ENCODE data around the gene PLD1. TPM values are rescaled to one million over a fixed set of nuclear protein-coding genes. Genes with fewer than 3 reads are reported as not detected.

The PLD1 gene
- total and polyA plus RNA-seq, 5 donors from 2014 or later: 1.2 to 8.8 (median 3.6) TPM; not detected in 1

GRCh38 chr3:171782617-171783016 is 27.7 kb downstream of the PLD1 start:
- Mint-ChIP-seq H3K36me3 (no peaks in the 10 kb centered on the region), H3K27me3 (no peaks in the 10 kb centered on the region), H3K4me3 (no peak overlapping the region), H3K4me1 (no peaks in the 10 kb centered on the region), H3K27ac (no peak overlapping the region), H3K9me3 (no peaks in the 10 kb centered on the region)
- DNase-seq (no peak), ATAC-seq (ENCODE audit: low read depth in 2 of 2) (no peak)
- H3K4me3 ChIP-seq (ENCODE audit: low read depth, low read length): no peak overlapping the region
- H3K36me3 ChIP-seq (ENCODE audit: control insufficient read depth, insufficient read depth, low read length): no peaks in the 10 kb centered on the region
- no peaks in the 10 kb centered on the region for H3K9me3 ChIP-seq (ENCODE audit: control insufficient read depth in 2 of 2, low read length in 2 of 2)
- no peaks in the 10 kb centered on the region for H3K4me1 ChIP-seq (ENCODE audit: control insufficient read depth, insufficient read depth, low read length, poor library complexity, severe bottlenecking)
- peaks cover 7% of the 10 kb centered on the region for H3K27me3 ChIP-seq (ENCODE audit: control insufficient read depth, insufficient read depth, low read length)
- H3K27ac ChIP-seq (ENCODE audit: insufficient read depth, low read length, poor library complexity, severe bottlenecking): no peak overlapping the region

- Histone ChIP-seq H3K4me1 (ENCODE audit: control insufficient read depth, insufficient read depth, low read length, poor library complexity, severe bottlenecking) (no peaks in the 10 kb centered on the region), H3K9me3 (ENCODE audit: control insufficient read depth in 2 of 2, low read length in 2 of 2) (no peaks in the 10 kb centered on the region), H3K27me3 (ENCODE audit: control insufficient read depth, insufficient read depth, low read length) (peaks cover 7% of the 10 kb centered on the region), H3K27ac (ENCODE audit: insufficient read depth, low read length, poor library complexity, severe bottlenecking) (no peak overlapping the region), H3K4me3 (ENCODE audit: low read depth, low read length) (no peak overlapping the region), H3K36me3 (ENCODE audit: control insufficient read depth, insufficient read depth, low read length) (no peaks in the 10 kb centered on the region)
- Mint-ChIP-seq H3K27me3 (peaks cover 1% of the 10 kb centered on the region), H3K9me3 (no peaks in the 10 kb centered on the region), H3K36me3 (no peaks in the 10 kb centered on the region), H3K4me3 (no peak overlapping the region), H3K4me1 (no peaks in the 10 kb centered on the region), H3K27ac (no peak overlapping the region)
- ATAC-seq (ENCODE audit: low read depth in 2 of 2) (no peak), DNase-seq (no peak)
Measured at GRCh38 chr3:171781711-171782127, 28.6 kb downstream of the PLD1 start.

GRCh38 chr3:171778493-171778892 is 31.8 kb downstream of the PLD1 start:
- DNase-seq (no peak), ATAC-seq (ENCODE audit: low read depth in 2 of 2) (no peak)
- H3K36me3 Mint-ChIP-seq: no peaks in the 10 kb centered on the region
- Histone ChIP-seq H3K36me3 (ENCODE audit: control insufficient read depth, insufficient read depth, low read length) (no peaks in the 10 kb centered on the region), H3K4me3 (ENCODE audit: low read depth, low read length) (no peak overlapping the region), H3K27ac (ENCODE audit: insufficient read depth, low read length, poor library complexity, severe bottlenecking) (no peak overlapping the region), H3K27me3 (ENCODE audit: control insufficient read depth, insufficient read depth, low read length) (peaks cover 1% of the 10 kb centered on the region), H3K4me1 (ENCODE audit: control insufficient read depth, insufficient read depth, low read length, poor library complexity, severe bottlenecking) (no peaks in the 10 kb centered on the region), H3K9me3 (ENCODE audit: control insufficient read depth in 2 of 2, low read length in 2 of 2) (no peaks in the 10 kb centered on the region)
- peaks cover 0 to 5% (median 0%) of the 10 kb centered on the region in 4 donors for H3K4me1 Mint-ChIP-seq
- peaks cover 0 to 2% (median 0%) of the 10 kb centered on the region in 7 donors for H3K9me3 Mint-ChIP-seq
- peaks cover 4% of the 10 kb centered on the region for H3K27me3 Mint-ChIP-seq
- no peak overlapping the region for H3K4me3 Mint-ChIP-seq
- no peak overlapping the region for H3K27ac Mint-ChIP-seq

- Histone ChIP-seq H3K9me3 (ENCODE audit: control insufficient read depth in 2 of 2, low read length in 2 of 2) (no peaks in the 10 kb centered on the region), H3K27ac (ENCODE audit: insufficient read depth, low read length, poor library complexity, severe bottlenecking) (no peak overlapping the region), H3K4me1 (ENCODE audit: control insufficient read depth, insufficient read depth, low read length, poor library complexity, severe bottlenecking) (no peaks in the 10 kb centered on the region), H3K4me3 (ENCODE audit: low read depth, low read length) (no peak overlapping the region), H3K36me3 (ENCODE audit: control insufficient read depth, insufficient read depth, low read length) (no peaks in the 10 kb centered on the region), H3K27me3 (ENCODE audit: control insufficient read depth, insufficient read depth, low read length) (peaks cover 1% of the 10 kb centered on the region)
- peaks cover 4% of the 10 kb centered on the region for H3K27me3 Mint-ChIP-seq
- peaks cover 0 to 2% (median 0%) of the 10 kb centered on the region in 7 donors for H3K9me3 Mint-ChIP-seq
- H3K27ac Mint-ChIP-seq: no peak overlapping the region
- H3K36me3 Mint-ChIP-seq: no peaks in the 10 kb centered on the region
- no peak for DNase-seq
- no peak for ATAC-seq (ENCODE audit: low read depth in 2 of 2)
- peaks cover 0 to 5% (median 0%) of the 10 kb centered on the region in 4 donors for H3K4me1 Mint-ChIP-seq
- no peak overlapping the region for H3K4me3 Mint-ChIP-seq
Measured at GRCh38 chr3:171777596-171777995, 32.7 kb downstream of the PLD1 start.

GRCh38 chr3:171776839-171777583 is 33.3 kb downstream of the PLD1 start:
- peaks cover 0 to 2% (median 0%) of the 10 kb centered on the region in 7 donors for H3K9me3 Mint-ChIP-seq
- DNase-seq: no peak
- H3K36me3 Mint-ChIP-seq: no peaks in the 10 kb centered on the region
- no peak overlapping the region for H3K27ac ChIP-seq (ENCODE audit: insufficient read depth, low read length, poor library complexity, severe bottlenecking)
- H3K9me3 ChIP-seq (ENCODE audit: control insufficient read depth in 2 of 2, low read length in 2 of 2): no peaks in the 10 kb centered on the region
- peaks cover 1% of the 10 kb centered on the region for H3K27me3 ChIP-seq (ENCODE audit: control insufficient read depth, insufficient read depth, low read length)
- peaks cover 0 to 5% (median 2%) of the 10 kb centered on the region in 4 donors for H3K4me1 Mint-ChIP-seq
- ATAC-seq (ENCODE audit: low read depth in 2 of 2): no peak
- peaks cover 7% of the 10 kb centered on the region for H3K27me3 Mint-ChIP-seq
- no peak overlapping the region for H3K27ac Mint-ChIP-seq
- no peak overlapping the region for H3K4me3 ChIP-seq (ENCODE audit: low read depth, low read length)
- no peaks in the 10 kb centered on the region for H3K4me1 ChIP-seq (ENCODE audit: control insufficient read depth, insufficient read depth, low read length, poor library complexity, severe bottlenecking)
- H3K4me3 Mint-ChIP-seq: no peak overlapping the region
- no peaks in the 10 kb centered on the region for H3K36me3 ChIP-seq (ENCODE audit: control insufficient read depth, insufficient read depth, low read length)

GRCh38 chr3:171776411-171776810 is 33.9 kb downstream of the PLD1 start:
- no peaks in the 10 kb centered on the region for H3K36me3 Mint-ChIP-seq
- no peaks in the 10 kb centered on the region for H3K36me3 ChIP-seq (ENCODE audit: control insufficient read depth, insufficient read depth, low read length)
- no peak overlapping the region for H3K27ac ChIP-seq (ENCODE audit: insufficient read depth, low read length, poor library complexity, severe bottlenecking)
- DNase-seq (no peak), ATAC-seq (ENCODE audit: low read depth in 2 of 2) (no peak)
- H3K27me3 Mint-ChIP-seq: peaks cover 8% of the 10 kb centered on the region
- peaks cover 0 to 5% (median 2%) of the 10 kb centered on the region in 4 donors for H3K4me1 Mint-ChIP-seq
- no peak overlapping the region for H3K4me3 ChIP-seq (ENCODE audit: low read depth, low read length)
- H3K27ac Mint-ChIP-seq: no peak overlapping the region
- H3K9me3 Mint-ChIP-seq: peaks cover 0 to 2% (median 0%) of the 10 kb centered on the region in 7 donors
- H3K4me1 ChIP-seq (ENCODE audit: control insufficient read depth, insufficient read depth, low read length, poor library complexity, severe bottlenecking): no peaks in the 10 kb centered on the region
- no peaks in the 10 kb centered on the region for H3K9me3 ChIP-seq (ENCODE audit: control insufficient read depth in 2 of 2, low read length in 2 of 2)
- no peak overlapping the region for H3K4me3 Mint-ChIP-seq
- H3K27me3 ChIP-seq (ENCODE audit: control insufficient read depth, insufficient read depth, low read length): peaks cover 1% of the 10 kb centered on the region

GRCh38 chr3:171775943-171776342 is 34.3 kb downstream of the PLD1 start:
- H3K4me1 ChIP-seq (ENCODE audit: control insufficient read depth, insufficient read depth, low read length, poor library complexity, severe bottlenecking): no peaks in the 10 kb centered on the region
- Mint-ChIP-seq H3K4me3 (no peak overlapping the region), H3K36me3 (no peaks in the 10 kb centered on the region), H3K27ac (peak overlapping the region in 1 of 3 donors; percentile 67), H3K9me3 (peaks cover 0 to 2% (median 0%) of the 10 kb centered on the region in 7 donors), H3K4me1 (peaks cover 0 to 5% (median 2%) of the 10 kb centered on the region in 4 donors), H3K27me3 (peaks cover 8% of the 10 kb centered on the region)
- H3K27me3 ChIP-seq (ENCODE audit: control insufficient read depth, insufficient read depth, low read length): peaks cover 1% of the 10 kb centered on the region
- no peak for ATAC-seq (ENCODE audit: low read depth in 2 of 2)
- H3K36me3 ChIP-seq (ENCODE audit: control insufficient read depth, insufficient read depth, low read length): no peaks in the 10 kb centered on the region
- H3K27ac ChIP-seq (ENCODE audit: insufficient read depth, low read length, poor library complexity, severe bottlenecking): no peak overlapping the region
- H3K9me3 ChIP-seq (ENCODE audit: control insufficient read depth in 2 of 2, low read length in 2 of 2): no peaks in the 10 kb centered on the region
- no peak overlapping the region for H3K4me3 ChIP-seq (ENCODE audit: low read depth, low read length)
- no peak for DNase-seq

- Mint-ChIP-seq H3K4me3 (no peak overlapping the region), H3K27me3 (peaks cover 14% of the 10 kb centered on the region), H3K27ac (no peak overlapping the region), H3K36me3 (no peaks in the 10 kb centered on the region), H3K9me3 (peaks cover 0 to 2% (median 0%) of the 10 kb centered on the region in 7 donors), H3K4me1 (peaks cover 0 to 5% (median 2%) of the 10 kb centered on the region in 4 donors)
- no peak overlapping the region for H3K4me3 ChIP-seq (ENCODE audit: low read depth, low read length)
- peaks cover 1% of the 10 kb centered on the region for H3K27me3 ChIP-seq (ENCODE audit: control insufficient read depth, insufficient read depth, low read length)
- H3K9me3 ChIP-seq (ENCODE audit: control insufficient read depth in 2 of 2, low read length in 2 of 2): no peaks in the 10 kb centered on the region
- H3K4me1 ChIP-seq (ENCODE audit: control insufficient read depth, insufficient read depth, low read length, poor library complexity, severe bottlenecking): no peaks in the 10 kb centered on the region
- no peak overlapping the region for H3K27ac ChIP-seq (ENCODE audit: insufficient read depth, low read length, poor library complexity, severe bottlenecking)
- no peaks in the 10 kb centered on the region for H3K36me3 ChIP-seq (ENCODE audit: control insufficient read depth, insufficient read depth, low read length)
- DNase-seq (no peak), ATAC-seq (ENCODE audit: low read depth in 2 of 2) (no peak)
Measured at GRCh38 chr3:171774521-171774920, 35.8 kb downstream of the PLD1 start.
